Measurements from ENCODE around the gene ANO9.

Gene ANO9

DNA sequence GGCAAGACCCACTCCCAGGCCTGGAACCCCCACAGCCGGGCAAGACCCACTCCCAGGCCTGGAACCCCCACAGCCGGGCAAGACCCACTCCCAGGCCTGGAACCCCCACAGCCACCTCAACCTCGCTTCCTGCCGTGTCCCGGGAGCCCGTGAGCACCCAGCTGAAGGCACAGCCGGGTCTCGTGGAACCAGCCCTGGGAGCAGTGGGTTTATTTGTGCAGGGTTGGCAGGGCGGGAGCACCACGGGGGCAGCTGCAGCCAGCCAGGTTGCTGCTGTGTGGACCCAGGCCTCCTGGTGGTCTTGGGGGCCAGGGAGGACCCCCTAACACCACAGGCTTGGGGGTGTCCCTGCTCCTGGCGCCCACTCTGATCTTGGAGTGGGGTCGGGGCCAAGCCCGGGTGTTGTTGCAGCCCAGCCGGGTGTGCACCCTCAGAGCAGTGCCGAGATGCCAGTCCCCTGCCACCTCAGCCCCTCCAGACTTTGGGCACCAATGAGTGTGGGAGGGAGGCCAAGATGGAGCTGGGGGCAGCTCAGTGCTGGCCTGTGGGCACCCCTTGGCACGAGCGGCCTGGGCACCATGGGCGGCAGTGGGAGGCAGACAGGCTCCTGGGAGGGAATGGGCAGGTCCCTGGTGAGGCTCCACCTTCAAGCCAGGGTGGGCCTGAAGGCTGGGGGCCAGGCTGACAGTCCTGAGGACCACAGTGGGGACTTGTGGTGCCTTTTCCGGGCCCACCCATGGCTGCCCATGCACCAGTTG, 56.0 kb downstream of the ANO9 start:
- DNase-seq (ENCODE audit: low read depth in 3 of 3), result no peak

DNA sequence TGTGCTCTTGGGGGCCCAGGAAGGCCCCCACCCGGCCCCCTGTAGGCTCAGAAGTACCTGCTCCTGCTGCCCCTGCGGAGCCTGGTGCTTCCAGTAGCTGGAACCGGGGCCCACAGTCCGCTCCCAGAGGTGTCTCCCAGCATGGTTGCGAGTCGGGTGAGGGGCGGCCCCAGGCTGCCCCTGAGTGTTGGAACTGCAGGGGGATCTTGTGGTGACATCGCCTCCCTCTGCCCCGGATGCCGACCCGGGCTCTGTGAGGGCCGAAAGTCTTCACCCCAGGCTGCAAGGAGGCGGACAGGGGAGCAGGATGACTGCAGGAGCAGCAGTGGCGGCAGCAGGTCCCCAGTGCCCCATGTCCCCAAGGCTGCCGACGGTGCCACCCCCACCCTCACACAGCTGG, 57.3 kb downstream of the ANO9 start:
- DNase-seq (ENCODE audit: low read depth in 3 of 3), result no peak

DNA sequence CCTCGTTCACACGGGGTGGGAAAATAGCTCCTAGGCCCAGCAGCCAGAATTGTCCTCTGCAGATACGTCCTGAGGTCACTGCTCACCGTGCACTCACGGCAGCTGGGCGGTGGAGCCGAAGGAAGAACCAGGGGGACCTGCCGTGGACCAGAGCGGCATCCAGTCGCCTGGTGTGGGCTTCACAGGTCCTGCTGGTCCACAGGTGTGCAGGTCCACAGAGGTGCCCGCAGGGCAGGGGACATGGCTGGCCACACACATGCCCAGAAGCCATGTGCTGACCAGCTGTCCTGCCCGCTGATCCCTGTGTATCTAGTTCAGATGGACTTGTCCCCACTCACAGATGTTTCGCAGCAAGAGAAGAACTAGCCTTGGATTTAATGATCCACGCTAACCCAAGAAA, 58.4 kb downstream of the ANO9 start:
- DNase-seq (ENCODE audit: low read depth in 3 of 3), result no peak

DNA sequence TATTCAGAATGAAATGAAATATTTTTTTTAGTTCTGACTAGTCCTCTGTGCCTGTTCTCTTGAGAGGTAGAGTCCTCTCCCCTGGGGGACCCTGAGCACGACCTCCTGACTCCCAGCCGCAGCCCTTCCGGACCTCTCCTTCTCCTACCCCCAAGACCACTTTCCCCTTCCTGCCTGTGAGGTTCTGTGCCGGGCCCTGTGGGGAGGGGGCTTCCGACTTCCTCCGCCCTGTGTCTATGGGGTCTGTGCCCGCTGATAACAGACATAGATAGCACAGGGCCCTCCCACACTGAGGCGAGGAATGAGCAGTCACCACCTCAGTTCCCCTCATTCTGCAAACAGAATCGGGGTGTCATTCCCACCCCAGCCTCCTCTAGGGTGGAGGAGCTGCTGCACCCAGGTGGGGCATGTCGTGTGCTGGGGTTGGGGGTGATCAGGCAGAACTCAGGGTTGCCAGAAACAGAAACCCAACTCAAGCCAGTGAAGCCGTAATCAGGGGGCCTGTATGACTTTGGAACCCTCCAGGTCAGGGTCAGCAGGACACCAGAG, 59.7 kb downstream of the ANO9 start:
- no peak for DNase-seq (ENCODE audit: low read depth in 3 of 3)

DNA sequence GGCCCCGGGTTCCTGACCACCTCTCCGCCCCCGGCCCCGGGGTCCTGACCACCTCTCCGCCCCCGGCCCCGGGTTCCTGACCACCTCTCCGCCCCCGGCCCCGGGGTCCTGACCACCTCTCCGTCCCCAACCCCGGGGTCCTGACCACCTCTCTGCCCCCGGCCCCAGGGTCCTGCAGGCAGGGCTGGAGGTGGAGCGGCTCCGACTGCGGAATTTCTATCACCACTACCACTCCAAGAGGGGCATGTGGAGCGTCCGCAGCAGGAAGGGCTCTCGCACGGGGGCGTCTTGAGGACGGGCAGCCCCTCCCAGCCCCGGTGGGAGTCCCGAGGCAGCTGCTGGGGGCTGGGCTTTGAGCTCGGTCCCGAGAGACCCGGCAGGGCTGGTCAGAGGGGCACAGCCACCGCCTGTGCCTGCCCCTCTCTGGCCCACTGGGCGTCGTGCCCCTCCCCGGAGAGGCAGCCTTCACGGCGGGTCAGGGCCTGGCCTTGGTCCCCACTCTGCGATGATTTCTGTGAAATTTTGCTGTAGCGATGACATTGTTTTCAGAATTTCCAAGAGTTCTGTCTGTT, 60.2 kb downstream of the ANO9 start:
- no peak for DNase-seq (ENCODE audit: low read depth in 3 of 3)

DNA sequence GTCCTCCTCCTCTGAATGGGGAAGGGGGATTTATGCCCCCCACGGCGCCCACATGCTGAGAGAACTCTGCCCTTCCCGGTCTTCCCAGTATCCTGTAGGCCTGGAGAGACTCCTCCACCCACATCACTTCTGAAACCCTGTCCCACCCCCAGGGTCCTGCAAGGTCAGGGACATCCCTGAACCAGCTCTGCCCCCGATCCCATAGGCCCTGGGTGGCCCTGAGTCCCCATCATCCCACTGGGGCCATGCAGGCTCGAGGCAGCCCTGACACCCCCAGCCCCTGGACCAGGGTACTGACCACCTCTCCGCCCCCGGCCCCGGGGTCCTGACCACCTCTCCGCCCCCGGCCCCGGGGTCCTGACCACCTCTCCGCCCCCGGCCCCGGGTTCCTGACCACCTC, 60.8 kb downstream of the ANO9 start:
- no peak for DNase-seq (ENCODE audit: low read depth in 3 of 3)

DNA sequence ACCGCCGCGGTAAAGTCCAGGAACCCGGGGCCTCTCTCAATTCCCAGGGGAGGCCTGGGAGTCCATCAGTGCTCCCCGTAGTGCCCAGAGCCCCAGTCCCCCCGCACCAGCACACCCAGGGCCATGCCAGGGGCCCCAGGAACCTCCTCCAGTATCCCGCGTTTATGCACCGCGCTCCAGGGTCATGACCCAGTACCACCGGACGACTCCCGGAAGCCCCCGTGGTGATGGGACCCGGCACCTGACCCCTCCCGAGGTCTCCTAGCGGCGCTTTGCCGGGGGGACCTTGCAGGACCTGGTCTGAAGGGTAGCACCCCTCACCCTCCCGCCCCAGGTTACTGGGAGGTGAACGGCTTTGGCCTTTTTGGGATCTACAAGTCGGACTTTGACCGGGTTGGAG, 61.3 kb downstream of the ANO9 start:
- no peak for DNase-seq (ENCODE audit: low read depth in 3 of 3)

DNA sequence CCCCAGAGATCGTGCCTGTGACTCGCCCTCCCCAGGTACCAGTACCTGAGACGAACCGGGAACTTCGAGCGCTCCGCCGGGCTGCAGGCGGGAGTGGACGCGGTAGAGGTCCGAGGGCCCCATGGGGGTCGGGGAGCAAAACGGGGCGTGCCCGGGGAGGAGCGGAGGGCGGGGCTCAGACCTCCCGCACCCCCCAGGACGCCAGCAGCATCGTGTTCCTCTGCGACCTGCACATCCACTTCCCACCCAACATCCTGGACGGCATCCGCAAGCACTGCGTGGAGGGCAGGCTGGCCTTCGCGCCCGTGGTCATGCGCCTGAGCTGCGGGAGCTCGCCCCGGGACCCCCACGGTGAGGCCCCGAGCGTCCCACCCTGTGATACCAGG, 61.7 kb downstream of the ANO9 start:
- DNase-seq (ENCODE audit: low read depth in 3 of 3), result no peak

DNA sequence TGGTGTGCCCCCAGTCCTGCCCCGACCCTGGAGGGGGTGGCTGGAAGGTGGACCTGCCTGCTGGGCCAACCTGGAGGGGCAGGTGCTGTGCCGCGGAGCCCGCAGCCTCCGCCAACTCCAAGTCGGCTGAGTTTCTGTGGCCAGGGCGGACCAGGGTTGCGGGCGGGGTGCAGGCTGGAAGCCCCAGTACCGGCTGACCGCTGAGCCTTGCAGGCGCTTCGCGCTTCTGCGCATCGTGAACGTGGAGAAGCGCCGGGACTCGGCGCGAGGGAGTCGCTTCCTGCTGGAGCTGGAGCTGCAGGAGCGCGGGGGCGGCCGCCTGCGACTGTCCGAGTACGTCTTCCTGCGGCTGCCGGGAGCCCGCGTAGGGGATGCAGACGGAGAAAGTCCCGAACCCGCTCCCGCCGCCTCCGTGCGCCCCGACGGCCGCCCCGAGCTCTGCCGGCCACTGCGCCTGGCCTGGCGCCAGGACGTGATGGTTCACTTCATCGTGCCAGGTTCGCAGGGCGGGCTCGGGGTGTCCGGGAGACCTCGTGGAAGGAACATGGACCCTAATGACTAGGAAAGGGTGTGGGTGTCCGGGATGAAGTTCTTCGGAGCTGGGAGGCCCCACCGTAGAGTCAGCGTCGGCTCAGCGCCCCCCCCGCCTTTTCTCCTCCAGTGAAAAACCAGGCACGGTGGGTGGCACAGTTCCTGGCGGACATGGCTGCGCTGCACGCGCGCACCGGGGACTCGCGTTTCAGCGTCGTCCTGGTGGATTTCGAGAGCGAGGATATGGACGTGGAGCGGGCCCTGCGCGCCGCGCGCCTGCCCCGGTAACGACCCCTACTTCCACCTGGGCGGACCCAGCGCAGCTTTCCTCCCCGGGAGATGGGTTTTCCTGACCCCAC, 62.4 kb downstream of the ANO9 start:
- DNase-seq (ENCODE audit: low read depth in 3 of 3), result no peak

DNA sequence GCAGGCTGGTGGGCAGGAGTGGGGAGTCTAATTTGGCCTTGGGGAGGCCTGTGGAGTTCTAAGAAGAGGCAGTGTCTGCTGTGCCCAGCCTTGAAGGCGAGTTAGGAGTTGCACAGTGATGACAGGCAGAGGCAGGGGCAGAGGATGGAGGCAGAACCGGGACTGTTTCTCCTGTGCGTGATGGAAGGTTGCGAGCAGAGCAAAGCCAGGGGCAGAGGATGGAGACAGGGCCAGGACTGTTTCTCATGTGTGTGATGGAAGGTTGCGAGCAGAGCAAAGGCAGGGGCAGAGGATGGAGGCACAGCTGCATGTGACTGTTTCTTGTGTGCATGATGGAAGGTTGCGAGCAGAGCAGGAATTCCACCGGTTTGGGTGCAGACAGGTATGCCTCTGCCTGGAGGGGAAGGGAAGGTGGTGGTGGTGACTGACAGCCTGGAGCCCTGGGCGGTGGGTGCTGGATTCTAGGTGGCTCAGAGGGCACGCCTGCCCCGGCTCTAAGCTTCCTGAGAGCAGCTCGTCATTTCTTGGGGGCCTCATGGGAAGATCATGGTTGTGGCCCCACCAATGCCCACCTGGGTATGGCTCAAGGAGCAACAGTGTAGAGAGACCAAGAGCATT, 63.8 kb downstream of the ANO9 start:
- DNase-seq (ENCODE audit: low read depth in 3 of 3), result no peak

DNA sequence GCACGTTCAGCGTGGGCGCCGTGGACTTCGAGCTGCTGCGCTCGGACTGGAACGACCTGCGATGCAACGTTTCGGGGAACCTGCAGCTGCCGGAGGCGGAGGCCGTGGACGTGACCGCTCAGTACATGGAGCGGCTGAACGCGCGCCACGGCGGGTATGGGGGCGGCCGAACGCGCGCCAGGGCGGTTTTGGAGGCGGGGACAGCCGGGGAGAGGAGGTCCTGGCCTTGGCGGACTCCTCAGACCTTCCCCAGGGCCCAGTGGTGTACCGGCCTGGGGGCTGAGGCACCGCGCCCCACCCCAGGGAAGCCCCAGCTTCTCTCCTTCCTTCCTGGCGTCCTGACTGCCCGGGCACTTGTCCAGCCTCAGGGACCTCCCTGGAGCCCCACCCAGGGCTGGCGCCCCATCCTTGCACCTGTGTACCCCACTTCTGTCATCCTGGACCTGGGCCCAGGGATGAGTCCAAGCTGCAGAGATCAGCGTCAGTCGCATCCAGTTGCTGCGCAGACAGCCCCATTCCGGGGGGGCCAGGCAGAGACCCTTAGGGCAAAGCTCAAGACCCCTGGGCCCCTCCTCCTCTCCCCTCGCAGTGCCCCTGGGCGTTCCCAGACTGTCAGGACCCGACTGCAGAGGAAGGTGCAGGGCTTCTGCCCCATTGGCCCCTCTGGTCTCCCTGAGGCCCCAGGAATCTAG, 64.5 kb downstream of the ANO9 start:
- no peak for DNase-seq (ENCODE audit: low read depth in 3 of 3)

DNA sequence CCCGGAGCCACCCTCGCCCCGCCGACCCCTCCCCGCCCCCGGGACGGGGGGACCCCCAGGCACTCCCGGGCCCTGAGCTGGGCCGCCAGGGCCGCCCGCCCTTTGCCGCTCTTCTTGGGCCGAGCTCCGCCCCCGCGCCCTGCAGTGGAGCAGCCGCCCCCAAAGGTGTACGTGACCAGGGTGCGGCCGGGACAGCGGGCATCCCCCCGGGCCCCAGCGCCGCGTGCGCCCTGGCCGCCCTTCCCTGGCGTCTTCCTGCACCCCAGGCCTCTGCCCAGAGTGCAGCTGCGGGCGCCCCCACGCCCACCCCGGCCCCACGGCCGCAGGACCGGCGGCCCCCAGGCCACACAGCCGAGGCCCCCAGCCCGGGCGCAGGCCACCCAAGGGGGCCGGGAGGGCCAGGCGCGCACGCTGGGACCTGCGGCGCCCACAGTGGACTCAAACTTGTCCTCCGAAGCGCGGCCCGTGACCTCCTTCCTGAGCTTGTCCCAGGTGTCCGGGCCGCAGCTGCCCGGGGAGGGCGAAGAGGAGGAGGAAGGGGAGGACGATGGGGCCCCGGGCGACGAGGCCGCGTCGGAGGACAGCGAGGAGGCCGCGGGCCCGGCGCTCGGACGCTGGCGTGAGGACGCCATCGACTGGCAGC, 65.2 kb downstream of the ANO9 start:
- no peak for DNase-seq (ENCODE audit: low read depth in 3 of 3)

DNA sequence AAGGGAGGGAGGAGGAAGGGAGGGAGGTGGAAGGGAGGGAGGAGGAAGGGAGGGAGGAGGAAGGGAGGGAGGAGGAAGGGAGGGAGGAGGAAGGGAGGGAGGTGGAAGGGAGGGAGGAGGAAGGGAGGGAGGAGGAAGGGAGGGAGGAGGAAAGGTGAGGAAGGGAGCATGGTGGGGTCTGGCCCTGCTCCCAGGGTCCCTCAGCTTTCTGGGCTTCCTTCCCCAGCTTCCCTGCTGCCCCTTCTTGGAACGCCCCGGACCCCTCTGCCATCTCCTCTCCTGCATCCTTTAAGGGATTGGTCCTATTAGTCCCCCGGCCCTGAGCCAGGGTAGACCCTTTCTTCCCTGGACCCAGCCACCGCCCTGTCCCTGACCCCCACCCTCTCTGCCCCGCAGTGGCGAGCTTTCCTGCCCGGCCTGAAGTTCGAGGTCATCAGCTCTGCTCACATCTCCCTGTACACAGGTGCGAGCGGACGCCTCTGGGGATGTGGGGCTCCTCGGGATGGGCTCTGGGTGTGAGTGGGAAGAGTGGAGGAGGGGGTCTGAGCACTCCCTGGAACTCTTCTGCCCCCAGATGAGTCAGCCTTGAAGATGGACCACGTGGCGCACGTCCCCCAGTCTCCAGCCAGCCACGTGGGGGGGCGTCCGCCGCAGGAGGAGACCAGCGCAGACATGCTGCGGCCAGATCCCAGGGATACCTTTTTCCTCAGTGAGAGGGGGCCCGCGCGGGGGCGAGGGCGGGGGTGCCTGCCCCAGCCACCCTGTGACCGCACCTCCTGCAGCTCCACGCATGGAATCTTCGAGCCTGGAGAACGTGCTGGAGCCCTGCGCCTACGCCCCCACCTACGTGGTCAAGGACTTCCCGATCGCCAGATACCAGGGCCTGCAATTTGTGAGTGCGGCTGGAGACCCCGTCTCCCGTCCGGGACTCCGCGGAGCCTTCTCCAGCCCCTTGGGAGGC, 66.5 kb downstream of the ANO9 start:
- no peak for DNase-seq (ENCODE audit: low read depth in 3 of 3)

DNA sequence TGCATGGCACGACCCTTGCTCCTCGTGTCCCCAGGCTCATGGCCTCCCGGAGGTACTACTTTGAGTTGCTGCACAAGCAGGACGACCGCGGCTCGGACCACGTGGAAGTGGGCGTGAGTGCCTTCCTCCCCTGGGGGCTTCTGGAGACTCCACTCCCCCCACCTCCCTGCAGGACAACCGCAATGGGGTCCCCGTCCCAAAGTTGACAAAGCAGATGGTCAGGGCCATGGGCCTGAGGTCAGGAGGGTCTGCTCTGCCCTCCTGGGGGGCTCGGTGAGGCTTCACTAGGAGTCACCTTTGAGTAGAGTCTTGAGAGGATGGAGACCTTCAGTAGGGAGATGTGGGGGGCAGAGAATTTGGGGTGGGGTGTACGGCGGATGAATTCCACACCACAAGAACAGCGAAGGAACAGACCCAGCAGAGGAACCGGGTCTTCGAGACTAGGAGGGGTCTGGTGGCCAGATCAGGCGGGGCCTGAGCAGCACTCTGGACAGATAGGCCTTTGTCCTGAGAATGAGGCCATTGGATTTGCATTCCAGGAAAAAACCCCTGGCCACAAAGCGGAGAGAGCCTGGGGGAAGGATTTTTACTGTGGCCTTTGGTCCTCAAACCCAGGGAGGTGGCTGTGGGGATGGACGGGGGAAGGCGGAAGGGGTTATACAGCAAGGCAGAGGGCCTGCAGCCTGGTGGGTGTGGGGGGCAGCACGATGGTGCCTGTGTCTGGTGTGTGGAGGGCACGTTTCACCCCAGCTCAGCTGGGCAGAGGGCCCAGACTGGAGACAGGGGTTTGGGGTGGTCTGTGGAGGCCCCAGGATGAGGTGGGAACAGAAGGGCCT, 67.9 kb downstream of the ANO9 start:
- DNase-seq (ENCODE audit: low read depth in 3 of 3), result no peak

DNA sequence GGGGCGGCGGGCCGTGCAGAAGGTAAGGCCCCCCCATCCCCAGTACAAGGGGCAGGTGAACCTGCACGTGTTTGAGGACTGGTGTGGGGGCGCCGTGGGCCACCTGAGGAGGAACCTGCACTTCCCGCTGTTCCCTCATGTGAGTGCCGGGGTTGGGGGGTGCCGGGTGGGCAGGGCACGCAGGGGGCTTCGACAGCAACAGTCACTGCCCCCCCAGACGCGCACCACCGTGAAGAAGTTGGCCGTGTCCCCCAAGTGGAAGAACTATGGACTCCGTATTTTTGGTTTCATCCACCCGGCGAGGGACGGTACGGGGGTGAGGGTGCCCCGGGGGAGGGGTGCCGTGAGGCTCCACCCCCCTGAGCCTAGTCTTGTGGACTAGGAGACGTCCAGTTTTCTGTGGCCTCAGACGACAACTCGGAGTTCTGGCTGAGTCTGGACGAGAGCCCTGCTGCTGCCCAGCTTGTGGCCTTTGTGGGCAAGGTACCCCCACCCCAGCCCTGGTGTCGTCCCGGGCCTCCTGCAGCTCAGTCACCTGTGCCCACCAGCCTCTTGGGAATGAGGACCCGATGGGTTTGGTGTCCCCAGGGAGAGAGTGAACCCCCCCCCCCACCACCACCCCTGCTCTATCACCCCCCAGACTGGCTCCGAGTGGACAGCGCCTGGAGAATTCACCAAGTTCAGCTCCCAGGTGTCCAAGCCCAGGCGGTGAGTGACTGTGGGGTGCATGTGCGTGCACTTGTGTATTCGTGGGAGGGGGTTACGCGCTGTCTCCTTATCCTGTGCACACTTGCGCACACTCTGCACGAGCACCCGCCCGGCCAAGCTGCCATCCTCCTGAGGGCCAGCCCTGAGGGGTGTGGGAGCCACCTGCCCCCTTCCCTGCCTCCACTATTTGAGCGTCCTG, 68.7 kb downstream of the ANO9 start:
- no peak for DNase-seq (ENCODE audit: low read depth in 3 of 3)

DNA sequence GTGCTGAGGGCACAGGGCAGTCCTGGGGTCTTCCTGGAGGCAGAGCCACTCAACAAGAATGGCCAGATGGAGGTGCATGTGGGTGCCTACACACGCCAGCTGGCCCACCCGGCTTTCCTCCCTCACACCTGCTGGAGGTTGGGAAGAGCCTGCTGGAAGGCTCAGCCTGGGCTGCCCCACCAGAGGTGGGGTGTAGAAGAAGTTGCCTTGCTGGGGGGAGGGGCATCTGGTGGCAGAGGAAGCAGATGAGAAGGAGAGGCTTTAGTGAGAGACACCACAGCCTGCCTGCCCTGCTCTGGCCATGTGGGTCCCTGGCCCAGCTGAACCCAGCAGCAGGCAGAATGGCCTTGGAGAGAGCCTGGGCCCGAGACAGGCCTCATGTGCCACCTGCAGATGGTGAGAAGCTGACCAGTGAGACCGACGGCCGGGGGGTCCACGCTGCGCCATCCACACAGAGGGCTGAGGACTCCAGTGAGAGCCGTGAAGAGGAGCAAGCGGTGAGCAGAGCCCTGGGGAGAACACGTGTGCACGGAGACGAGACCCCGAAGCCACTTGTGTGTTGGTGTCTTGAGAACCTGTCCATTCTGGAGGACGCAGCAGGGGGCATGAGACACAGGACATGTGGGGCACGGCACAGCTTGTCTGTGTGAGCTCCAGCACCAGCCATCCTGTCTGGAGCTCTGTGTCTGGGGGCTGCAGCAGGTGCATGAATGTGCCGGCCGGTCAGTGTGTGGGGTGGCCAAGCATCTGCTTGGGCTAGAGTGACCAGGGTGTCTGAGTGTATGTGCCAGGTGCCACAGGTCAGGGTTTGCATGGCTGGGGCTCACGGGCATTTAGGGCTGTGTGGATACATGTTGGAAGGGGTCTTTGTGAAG, 69.9 kb downstream of the ANO9 start:
- no peak for DNase-seq (ENCODE audit: low read depth in 3 of 3)

DNA sequence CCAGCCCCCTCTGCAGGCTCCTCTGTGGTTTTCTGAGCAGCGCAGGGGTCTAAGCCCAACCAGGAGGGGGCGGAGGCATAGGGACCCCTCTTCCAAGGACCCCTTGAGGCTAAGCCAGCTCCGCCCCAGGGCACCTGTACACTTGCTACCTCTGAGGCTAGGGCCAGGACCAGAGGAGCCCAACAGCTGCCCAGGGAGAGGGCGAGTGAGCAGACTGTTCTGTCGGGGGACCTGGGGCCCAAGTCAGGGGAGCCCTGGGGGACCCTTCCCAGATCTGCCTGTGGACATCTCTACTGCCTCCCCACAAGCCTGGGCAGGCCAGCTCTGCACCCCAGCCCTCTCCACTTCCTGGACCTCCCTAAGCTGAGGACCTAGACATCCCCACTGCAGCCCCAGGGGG, 70.8 kb downstream of the ANO9 start:
- DNase-seq (ENCODE audit: low read depth in 3 of 3), result no peak
